RWPE2 (cell line): ENCODE results near the gene PTPN14.
"Not testable (repeated sequence)": the region's sequence is repeated elsewhere in the genome, so short reads cannot be mapped to it uniquely, and the experiment has no call there.

ENCODE experiments used
- ATAC-seq: fragments of 200-7000 bp; cut with Tn5 transposase; 3 replicates; pipeline ENCODE4 v1.9.1; 2021; ENCODE audit warnings: low read depth
- DNase-seq: peaks from one replicate; pipeline ENCODE4 v3.0.0-alpha.2; 2020; ENCODE audit warnings: low spot score
- H3K27ac ChIP-seq: fragments of 450-650 bp; 2 replicates; pipeline ENCODE4 v1.5.1; 2017; ENCODE audit warnings: mild to moderate bottlenecking; ENCODE audit not compliant: poor library complexity, severe bottlenecking
- H3K27me3 ChIP-seq: fragments of 250-450 bp; sonication (Bioruptor Pico); 2 replicates; pipeline ENCODE4 v1.5.1; 2021; ENCODE audit warnings: mild to moderate bottlenecking, moderate library complexity; ENCODE audit not compliant: insufficient read depth, poor library complexity, severe bottlenecking
- H3K36me3 ChIP-seq: fragments of 250-450 bp; sonication (Bioruptor Pico); 2 replicates; pipeline ENCODE4 v1.5.1; 2020; ENCODE audit warnings: low read depth, mild to moderate bottlenecking, moderate library complexity
- H3K4me1 ChIP-seq: fragments of 250-450 bp; sonication (Bioruptor Pico); 2 replicates; pipeline ENCODE4 v1.5.1; 2021; ENCODE audit warnings: mild to moderate bottlenecking, moderate library complexity; ENCODE audit not compliant: insufficient read depth, poor library complexity, severe bottlenecking
- H3K4me3 ChIP-seq: fragments of 250-450 bp; sonication (Bioruptor Pico); 2 replicates; pipeline ENCODE4 v1.5.1; 2021; ENCODE audit warnings: mild to moderate bottlenecking, moderate library complexity; ENCODE audit not compliant: severe bottlenecking
- H3K9me3 ChIP-seq: fragments of 250-450 bp; sonication (Bioruptor Pico); 2 replicates; pipeline ENCODE4 v1.5.1; 2021; ENCODE audit warnings: mild to moderate bottlenecking, moderate library complexity; ENCODE audit not compliant: severe bottlenecking
- TF ChIP-seq, protein P1 (sequence below): fragments of 450-650 bp; IDR thresholded peaks from one replicate; pipeline ENCODE4 v1.5.1; 2017; ENCODE audit warnings: mild to moderate bottlenecking, moderate library complexity; ENCODE audit not compliant: poor library complexity, severe bottlenecking

Gene PTPN14

DNA sequence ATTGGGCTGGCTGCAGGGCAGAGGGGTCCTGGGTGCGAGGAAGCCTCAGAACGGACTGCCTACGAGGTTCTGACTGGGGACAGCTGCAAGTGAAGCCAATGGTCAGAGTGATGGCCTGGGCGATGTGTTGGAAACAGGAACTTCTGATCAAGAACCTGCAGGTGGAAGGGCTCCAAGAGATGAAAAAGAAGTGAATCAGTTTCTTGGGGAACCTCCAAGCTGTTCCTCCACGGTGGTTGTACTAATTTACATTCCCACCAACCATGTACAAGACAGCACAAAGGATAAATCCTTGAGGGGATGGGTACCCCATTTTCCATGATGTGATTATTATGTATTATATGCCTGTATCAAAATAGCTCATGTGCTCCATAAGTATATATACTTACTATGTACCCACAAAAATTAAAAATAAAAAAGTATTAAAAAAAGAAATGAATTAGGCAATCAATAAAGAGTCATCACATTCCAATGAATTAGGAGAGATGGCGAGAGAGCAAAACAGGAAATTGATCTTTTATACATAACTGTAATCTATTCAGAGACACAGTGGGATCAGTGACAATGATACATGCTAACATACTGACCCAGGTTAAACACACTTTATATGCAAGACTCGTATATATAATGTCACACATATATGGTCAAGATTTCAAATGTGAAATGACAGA lies 58.1 kb downstream of the PTPN14 start:
- 0 out of 2 replicates have a peak, but pooled peaks cover 3% of the 10 kb centered on the region for H3K36me3 ChIP-seq
- no peak for DNase-seq
- H3K4me1 ChIP-seq = peaks cover 38% of the 10 kb centered on the region
- H3K4me3 ChIP-seq = no peak overlapping the region
- TF ChIP-seq, protein P1, sequence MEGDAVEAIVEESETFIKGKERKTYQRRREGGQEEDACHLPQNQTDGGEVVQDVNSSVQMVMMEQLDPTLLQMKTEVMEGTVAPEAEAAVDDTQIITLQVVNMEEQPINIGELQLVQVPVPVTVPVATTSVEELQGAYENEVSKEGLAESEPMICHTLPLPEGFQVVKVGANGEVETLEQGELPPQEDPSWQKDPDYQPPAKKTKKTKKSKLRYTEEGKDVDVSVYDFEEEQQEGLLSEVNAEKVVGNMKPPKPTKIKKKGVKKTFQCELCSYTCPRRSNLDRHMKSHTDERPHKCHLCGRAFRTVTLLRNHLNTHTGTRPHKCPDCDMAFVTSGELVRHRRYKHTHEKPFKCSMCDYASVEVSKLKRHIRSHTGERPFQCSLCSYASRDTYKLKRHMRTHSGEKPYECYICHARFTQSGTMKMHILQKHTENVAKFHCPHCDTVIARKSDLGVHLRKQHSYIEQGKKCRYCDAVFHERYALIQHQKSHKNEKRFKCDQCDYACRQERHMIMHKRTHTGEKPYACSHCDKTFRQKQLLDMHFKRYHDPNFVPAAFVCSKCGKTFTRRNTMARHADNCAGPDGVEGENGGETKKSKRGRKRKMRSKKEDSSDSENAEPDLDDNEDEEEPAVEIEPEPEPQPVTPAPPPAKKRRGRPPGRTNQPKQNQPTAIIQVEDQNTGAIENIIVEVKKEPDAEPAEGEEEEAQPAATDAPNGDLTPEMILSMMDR = no peak
- H3K27ac ChIP-seq = peak overlapping the region; percentile 57
- no peaks in the 10 kb centered on the region for H3K27me3 ChIP-seq
- no peaks in the 10 kb centered on the region for H3K9me3 ChIP-seq
- ATAC-seq = no peak

DNA sequence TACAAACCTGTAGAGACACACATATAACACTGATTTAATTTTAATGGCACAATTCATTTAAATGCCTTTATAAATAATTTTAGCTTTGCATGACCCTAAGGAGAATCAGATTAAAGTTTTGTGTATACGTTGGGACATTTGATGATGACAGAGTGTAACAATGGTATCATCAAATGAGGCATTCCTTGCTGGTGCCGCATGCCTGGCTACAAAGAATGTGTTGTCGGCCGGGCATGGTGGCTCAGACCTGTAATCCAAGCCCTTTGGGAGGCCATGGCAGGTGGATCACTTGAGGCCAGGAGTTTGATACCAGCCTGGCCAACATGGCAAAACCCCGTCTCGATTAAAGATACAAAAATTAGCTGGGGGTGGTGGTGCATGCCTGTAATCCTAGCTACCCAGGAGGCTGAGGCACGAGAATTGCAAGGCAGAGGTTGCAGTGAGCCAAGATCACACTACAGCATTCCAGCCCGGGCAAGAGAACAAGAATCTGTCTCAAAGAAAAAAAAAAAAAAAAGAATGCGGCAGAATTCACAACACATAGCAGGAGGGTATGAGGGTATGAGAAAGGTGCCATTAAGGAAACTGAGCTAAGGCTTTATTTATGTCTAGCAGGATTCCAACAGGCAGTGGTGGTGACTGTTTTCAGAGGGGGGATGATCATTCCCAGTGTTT lies 58.9 kb downstream of the PTPN14 start:
- Histone ChIP-seq H3K4me3 (no peak overlapping the region), H3K9me3 (no peaks in the 10 kb centered on the region), H3K27ac (no peak overlapping the region), H3K36me3 (0 out of 2 replicates have a peak, but pooled peaks cover 3% of the 10 kb centered on the region), H3K27me3 (no peaks in the 10 kb centered on the region), H3K4me1 (peaks cover 35% of the 10 kb centered on the region)
- TF ChIP-seq, protein P1 = no peak
- ATAC-seq (no peak), DNase-seq (no peak)

DNA sequence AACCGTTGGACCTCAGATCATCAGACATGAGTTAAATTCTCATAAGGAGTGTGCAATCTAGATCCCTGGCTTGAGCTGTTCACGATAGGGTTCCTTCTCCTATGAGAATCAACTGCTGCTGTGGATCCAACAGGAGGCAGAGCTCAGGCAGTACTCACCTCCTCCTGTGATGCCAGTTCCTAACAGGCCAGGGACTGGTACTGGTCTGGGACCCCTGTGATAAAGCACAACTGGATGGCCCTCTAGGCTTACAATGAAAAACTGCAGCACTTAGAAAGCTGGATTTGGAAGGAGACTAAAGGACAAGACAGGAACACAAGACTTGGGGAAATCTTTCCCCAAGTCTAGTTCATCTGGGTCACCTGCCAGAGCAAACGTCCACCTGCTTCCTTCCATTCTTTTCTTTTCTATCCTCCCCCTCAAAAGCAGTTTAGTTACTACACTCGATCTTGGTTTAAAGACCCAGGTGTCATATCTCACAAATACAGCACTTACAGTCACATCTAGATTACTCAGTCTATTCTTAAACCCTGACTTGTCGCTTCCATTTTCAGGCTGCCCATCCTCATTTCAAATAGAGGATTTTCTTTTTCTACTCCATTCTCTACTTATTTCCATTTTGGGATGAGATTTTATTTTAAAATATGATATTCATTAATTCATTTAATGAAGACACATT lies 59.8 kb downstream of the PTPN14 start:
- H3K27me3 ChIP-seq = no peaks in the 10 kb centered on the region
- H3K4me1 ChIP-seq = peaks cover 27% of the 10 kb centered on the region
- H3K4me3 ChIP-seq = no peak overlapping the region
- 0 out of 2 replicates have a peak, but pooled peaks cover 3% of the 10 kb centered on the region for H3K36me3 ChIP-seq
- TF ChIP-seq, protein P1 = no peak
- H3K9me3 ChIP-seq = no peaks in the 10 kb centered on the region
- ATAC-seq = no peak
- DNase-seq = no peak
- H3K27ac ChIP-seq = no peak overlapping the region

DNA sequence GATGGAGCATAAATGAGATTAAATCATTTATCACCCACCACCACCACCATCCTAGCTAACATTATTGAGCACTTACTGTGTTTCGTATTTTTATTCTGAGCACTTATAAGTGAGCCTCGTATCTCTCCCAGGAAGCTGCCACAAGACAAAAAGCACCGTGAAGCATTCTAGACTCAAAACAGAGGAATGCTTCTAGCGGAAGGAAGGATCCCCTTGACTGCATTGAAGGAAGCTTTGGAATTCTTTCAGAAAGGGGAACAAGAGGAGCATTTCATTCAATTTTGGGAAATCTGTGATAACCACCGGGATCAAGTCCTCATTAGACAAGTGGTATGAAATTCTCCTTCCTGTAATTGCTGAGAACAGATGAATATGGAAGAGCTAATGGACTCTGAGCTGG lies 66.3 kb downstream of the PTPN14 start:
- TF ChIP-seq, protein P1 = no peak
- Histone ChIP-seq H3K27me3 (no peaks in the 10 kb centered on the region), H3K4me3 (no peak overlapping the region), H3K4me1 (peaks cover 15% of the 10 kb centered on the region), H3K36me3 (no peaks in the 10 kb centered on the region), H3K27ac (no peak overlapping the region), H3K9me3 (no peaks in the 10 kb centered on the region)
- ATAC-seq = no peak
- no peak for DNase-seq

DNA sequence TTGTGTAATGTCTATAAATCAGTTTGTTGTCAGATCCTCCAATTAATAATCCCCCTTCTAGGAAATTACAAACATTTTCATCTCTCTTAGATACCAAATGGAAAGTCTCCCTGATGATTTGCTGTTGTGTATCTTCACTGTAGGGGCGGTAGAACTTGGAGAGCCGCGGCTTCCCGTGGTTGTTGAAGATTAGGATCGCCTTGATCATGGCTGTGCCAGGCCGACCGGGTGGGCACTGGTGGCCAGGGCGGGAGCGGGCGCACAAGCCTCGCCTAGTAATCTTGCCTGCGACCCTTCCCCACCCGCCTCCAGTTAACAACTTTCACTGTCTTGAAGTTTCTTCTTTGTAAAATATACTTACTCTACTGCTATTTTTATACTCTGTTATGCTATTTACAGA lies 68.2 kb downstream of the PTPN14 start:
- not testable (repeated sequence) for H3K9me3 ChIP-seq, H3K27me3 ChIP-seq, ATAC-seq, H3K4me3 ChIP-seq, H3K36me3 ChIP-seq, DNase-seq
- Histone ChIP-seq H3K4me1 (peaks cover 23% of the 10 kb centered on the region), H3K27ac (peak overlapping the region; percentile 36)

DNA sequence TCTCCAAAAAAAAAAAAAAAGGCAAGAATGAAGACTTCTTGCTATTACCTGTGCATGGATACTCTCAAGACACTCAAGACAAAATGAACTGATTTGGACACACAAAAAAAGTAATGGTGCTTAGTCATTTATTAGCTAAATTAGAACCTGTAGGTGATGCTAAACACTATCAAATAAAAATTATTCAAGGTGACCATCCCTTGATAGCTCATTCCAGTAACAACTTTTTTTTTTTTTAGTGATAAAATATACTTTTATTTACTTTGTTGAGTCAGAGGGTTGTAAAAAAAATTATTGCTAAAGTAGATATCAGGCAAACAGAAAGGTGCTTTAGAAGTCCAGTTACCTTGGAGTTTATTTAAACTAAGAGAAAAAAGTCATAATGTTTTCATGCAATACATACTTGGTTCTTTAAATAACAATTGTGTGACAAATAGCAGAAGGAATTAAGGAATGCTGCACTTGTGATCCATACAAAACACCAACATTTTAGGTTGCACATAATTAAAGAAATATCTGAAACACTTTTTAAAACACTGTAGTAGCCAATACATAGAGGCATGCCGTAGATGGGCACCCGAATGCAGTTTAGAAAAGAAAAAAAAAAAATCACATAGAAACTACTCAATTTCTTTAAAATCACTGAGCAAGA lies 69.3 kb downstream of the PTPN14 start:
- peak; percentile 24; the same call in 1 of the 3 replicates for ATAC-seq
- H3K4me3 ChIP-seq, DNase-seq, H3K9me3 ChIP-seq, H3K27me3 ChIP-seq, H3K36me3 ChIP-seq: not testable (repeated sequence)
- Histone ChIP-seq H3K27ac (peak overlapping the region; percentile 36), H3K4me1 (peaks cover 34% of the 10 kb centered on the region)
